Measurements from ENCODE around the gene CEP95.
A peak's percentile ranks its signal among the peaks of the same experiment; 100 is the strongest.
"Not testable (repeated sequence)": the region's sequence is repeated elsewhere in the genome, so short reads cannot be mapped to it uniquely, and the experiment has no call there.

Gene CEP95

GRCh38 chr17:64572682-64573154 lies 65.9 kb downstream of the CEP95 start:
- DNase-seq (ENCODE audit: low spot score): peak; percentile 63

GRCh38 chr17:64573214-64573613 lies 66.4 kb downstream of the CEP95 start:
- DNase-seq (ENCODE audit: low spot score): no peak

DNA sequence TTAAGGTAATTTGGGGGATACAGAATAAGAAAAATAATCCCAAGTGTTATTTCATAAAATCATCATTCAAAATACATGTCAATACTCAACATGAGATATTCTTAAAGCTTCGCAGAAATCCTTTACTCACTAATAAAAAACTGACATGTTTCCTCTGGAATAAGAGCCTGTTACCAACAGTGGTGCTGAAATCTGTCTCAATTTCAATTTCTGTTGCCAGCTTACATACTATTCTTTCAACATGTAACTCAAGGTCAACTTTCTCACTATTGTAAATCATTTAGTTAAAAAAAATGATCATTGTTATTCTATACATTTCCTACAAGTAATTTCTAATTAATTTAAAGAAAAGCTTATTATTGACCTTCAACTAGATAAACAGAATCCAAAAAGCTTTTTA lies 67.9 kb downstream of the CEP95 start:
- DNase-seq (ENCODE audit: low spot score): no peak

GRCh38 chr17:64575431-64575830 lies 68.7 kb downstream of the CEP95 start:
- DNase-seq (ENCODE audit: low spot score): no peak

DNA sequence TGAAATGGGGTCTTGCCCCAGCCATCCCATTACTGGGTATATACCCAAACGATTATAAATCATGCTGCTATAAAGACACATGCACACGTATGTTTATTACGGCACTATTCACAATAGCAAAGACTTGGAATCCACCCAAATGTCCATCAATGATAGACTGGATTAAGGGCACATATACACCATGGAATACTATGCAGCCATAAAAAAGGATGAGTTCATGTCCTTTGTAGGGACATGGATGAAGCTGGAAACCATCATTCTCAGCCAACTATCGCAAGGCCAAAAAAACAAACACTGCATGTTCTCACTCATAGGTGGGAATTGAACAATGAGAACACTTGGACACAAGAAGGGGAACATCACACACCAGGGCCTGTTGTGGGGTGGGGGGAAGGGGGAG lies 70.2 kb downstream of the CEP95 start:
- DNase-seq (ENCODE audit: low spot score): not testable (repeated sequence)

GRCh38 chr17:64579917-64580316 lies 73.1 kb downstream of the CEP95 start:
- DNase-seq (ENCODE audit: low spot score): no peak

DNA sequence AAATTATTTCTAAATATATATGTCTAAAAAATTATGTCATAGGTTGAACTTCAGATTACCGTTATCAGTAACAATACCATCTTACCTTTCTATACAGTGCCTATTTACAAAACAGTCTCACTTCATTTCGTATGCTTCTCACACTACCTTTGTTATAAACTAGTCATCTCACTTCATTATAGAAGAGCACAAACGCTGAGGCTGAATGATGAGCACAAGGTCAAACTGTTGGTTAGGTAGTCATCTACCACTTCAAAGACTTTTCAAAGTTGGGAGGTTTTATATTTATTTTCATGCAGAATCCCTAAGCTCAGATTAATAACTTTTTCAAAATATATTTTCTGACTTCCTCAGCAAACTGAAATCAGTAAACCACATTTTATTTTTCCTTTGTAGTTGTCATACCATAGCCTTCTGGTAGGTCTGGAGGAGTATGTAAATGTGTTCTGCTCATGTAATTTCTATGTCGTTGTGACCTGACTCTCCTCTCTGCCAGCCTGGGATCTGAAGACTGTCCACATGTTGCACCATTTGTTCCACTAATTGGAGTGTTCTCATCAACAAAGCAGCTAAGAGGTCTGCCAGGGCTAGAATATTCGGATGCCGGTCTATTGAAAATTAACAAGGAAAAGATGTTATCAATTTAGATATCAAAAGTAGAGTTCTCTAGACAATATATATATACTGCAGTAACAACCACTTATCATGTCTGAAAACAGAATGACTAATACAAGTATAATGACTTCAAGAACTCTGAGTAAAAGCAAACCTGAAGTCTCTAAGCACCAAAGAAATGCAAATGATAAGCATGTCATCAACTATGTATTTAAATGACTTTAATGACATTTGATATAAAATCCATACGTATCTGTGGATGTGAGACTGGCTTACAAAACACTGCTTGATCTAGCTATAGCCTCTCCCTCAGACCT lies 73.9 kb downstream of the CEP95 start:
- no peak for DNase-seq (ENCODE audit: low spot score)

DNA sequence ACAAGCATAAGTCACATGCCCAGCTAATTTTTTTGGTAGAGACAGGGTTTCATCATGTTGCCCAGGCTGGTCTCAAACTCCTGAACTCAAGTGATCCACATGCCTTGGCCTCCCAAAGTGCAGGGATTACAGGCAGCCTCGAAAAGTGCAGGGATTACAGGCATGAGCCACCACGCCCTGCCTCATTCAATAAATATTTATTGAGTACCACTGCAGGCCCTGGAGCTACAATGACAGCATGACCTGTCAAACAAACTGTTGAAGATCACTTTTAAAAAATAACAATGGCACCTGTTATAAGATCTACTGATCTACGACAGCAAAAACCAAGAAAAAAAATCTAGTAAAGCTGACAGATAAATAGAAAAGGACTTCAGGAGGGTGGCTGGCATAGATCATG lies 76.3 kb downstream of the CEP95 start:
- DNase-seq (ENCODE audit: low spot score): no peak

DNA sequence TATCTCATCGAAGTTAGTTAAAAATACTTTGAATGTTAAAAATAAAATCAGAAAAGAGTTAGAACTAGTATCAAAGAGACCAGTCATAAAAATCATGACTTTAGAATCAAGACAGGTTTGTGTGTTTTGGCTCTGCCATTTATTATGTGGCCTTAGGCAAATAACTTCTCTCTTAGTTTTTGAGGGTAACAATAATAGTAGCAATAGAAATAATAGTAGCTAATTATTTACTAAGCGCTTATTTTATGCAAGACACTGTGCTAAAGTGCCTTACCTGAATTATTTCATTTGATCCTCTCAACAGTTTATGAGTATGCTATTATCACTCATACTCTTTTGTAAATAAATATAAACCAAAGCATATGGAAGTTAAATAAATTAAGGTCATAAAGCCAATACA lies 78.4 kb downstream of the CEP95 start:
- DNase-seq (ENCODE audit: low spot score): no peak

Measured in kidney tubule cell (primary cell).